Naive thymus-derived CD4-positive, alpha-beta T cell (primary cell): ENCODE results near the gene FAM83D. TPM values are rescaled to one million over a fixed set of nuclear protein-coding genes. Genes with fewer than 3 reads are reported as not detected.
"Not testable (repeated sequence)": the region's sequence is repeated elsewhere in the genome, so short reads cannot be mapped to it uniquely, and the experiment has no call there.

Experiments
- ATAC-seq: fragments of 150-1000 bp; cut with Tn5 transposase; 2 replicates; pipeline ENCODE4 v1.10.0; 2021; ENCODE audit warnings: mild to moderate bottlenecking, moderate library complexity
- CTCF ChIA-PET: fragments of 350-600 bp; sonication (Branson Sonifier 250); formaldehyde crosslinking; loops from one replicate; lab custom pipeline; 2021; ENCODE audit warnings: antibody characterized with exemption; lab: Charles Lee
- POLR2A ChIA-PET: fragments of 350-600 bp; sonication (Branson Sonifier 250); formaldehyde crosslinking; loops from one replicate; lab custom pipeline; 2021; ENCODE audit warnings: antibody characterized with exemption, inconsistent platforms; lab: Charles Lee
- DNase-seq, 9 donors: peaks; one replicate each; pipeline versions ENCODE4 v3.0.0 to v3.0.0-alpha.2; 2020 to 2022; ENCODE audit warnings: mixed read lengths in 1 of 9
- H3K27ac ChIP-seq: one replicate; pipeline ENCODE4 v1.7.0; 2013; ENCODE audit warnings: mild to moderate bottlenecking, low read depth, low read length, moderate library complexity
- H3K27me3 ChIP-seq, 2 donors: one replicate each; pipeline ENCODE4 v1.7.0; 2013; ENCODE audit warnings: low read length in 2 of 2, mild to moderate bottlenecking in 2 of 2, moderate library complexity in 2 of 2; ENCODE audit not compliant: control insufficient read depth in 2 of 2, insufficient read depth in 2 of 2
- H3K36me3 ChIP-seq, 3 experiments: 1 replicate in 2 of 3; 2 replicates in 1 of 3; pipeline ENCODE4 v1.7.0; 2013; ENCODE audit warnings: low read length in 3 of 3, mild to moderate bottlenecking in 3 of 3, moderate library complexity in 1 of 3; ENCODE audit not compliant: insufficient read depth in 3 of 3, control insufficient read depth in 2 of 3
- H3K4me1 ChIP-seq, 2 donors: one replicate each; pipeline ENCODE4 v1.7.0; 2013; ENCODE audit warnings: low read length in 2 of 2, mild to moderate bottlenecking in 2 of 2, moderate library complexity in 1 of 2; ENCODE audit not compliant: control insufficient read depth in 2 of 2, insufficient read depth in 2 of 2
- H3K4me3 ChIP-seq: 2 replicates; pipeline ENCODE4 v1.7.0; 2013; ENCODE audit warnings: mild to moderate bottlenecking, low read length
- H3K9me3 ChIP-seq, 3 experiments: 1 replicate in 2 of 3; 2 replicates in 1 of 3; pipeline ENCODE4 v1.7.0; 2013; ENCODE audit warnings: low read length in 3 of 3; ENCODE audit not compliant: control insufficient read depth in 2 of 3
- H3K27ac Mint-ChIP-seq, 9 donors: one replicate each; pipeline ENCODE4 v1.8.0; 2020 to 2022; ENCODE audit warnings: mixed read lengths in 9 of 9, mild to moderate bottlenecking in 8 of 9, moderate library complexity in 5 of 9, inconsistent platforms in 2 of 9
- H3K27me3 Mint-ChIP-seq, 5 donors: one replicate each; pipeline ENCODE4 v1.8.0; 2021 to 2022; ENCODE audit warnings: mixed read lengths in 5 of 5, mild to moderate bottlenecking in 1 of 5
- H3K36me3 Mint-ChIP-seq, 5 donors: one replicate each; pipeline ENCODE4 v1.8.0; 2020 to 2022; ENCODE audit warnings: mixed read lengths in 5 of 5, mild to moderate bottlenecking in 3 of 5, inconsistent platforms in 1 of 5
- H3K4me1 Mint-ChIP-seq, 7 donors: one replicate each; pipeline ENCODE4 v1.8.0; 2020 to 2022; ENCODE audit warnings: mixed read lengths in 7 of 7, mild to moderate bottlenecking in 3 of 7, inconsistent platforms in 1 of 7
- H3K4me3 Mint-ChIP-seq, 10 donors: one replicate each; pipeline ENCODE4 v1.8.0; 2020 to 2022; ENCODE audit warnings: mild to moderate bottlenecking in 10 of 10, mixed read lengths in 10 of 10, moderate library complexity in 6 of 10, inconsistent platforms in 2 of 10
- H3K9me3 Mint-ChIP-seq, 11 donors: one replicate each; pipeline ENCODE4 v1.8.0; 2020 to 2022; ENCODE audit warnings: mixed read lengths in 11 of 11, mild to moderate bottlenecking in 4 of 11, inconsistent platforms in 1 of 11, moderate library complexity in 1 of 11
- intact Hi-C, 2 donors: fragments of 100-400 bp; cut with micrococcal nuclease; formaldehyde crosslinking; loops; one replicate each; pipeline ENCODE4 v1.15.1; 2023
- polyA plus RNA-seq, 2 donors: library from polyadenylated mRNA; unstranded; fragments of 300-500 nt; fragmentation: Illumina TruSeq; gene quantifications; one replicate each; pipeline ENCODE4 v1.2.3, GENCODE V29; 2021
- total RNA-seq, 6 experiments: library from RNA in 5 of 6; stranded (reverse) in 5 of 6; gene quantifications; 1 replicate in 5 of 6; 2 replicates in 1 of 6; pipeline ENCODE4 v1.2.3 and lab custom pipeline; 2021 to 2026

Gene FAM83D
- total and polyA plus RNA-seq, 7 experiments from 2014 or later, result 0.82 to 11.1 (median 1.8) TPM

DNA sequence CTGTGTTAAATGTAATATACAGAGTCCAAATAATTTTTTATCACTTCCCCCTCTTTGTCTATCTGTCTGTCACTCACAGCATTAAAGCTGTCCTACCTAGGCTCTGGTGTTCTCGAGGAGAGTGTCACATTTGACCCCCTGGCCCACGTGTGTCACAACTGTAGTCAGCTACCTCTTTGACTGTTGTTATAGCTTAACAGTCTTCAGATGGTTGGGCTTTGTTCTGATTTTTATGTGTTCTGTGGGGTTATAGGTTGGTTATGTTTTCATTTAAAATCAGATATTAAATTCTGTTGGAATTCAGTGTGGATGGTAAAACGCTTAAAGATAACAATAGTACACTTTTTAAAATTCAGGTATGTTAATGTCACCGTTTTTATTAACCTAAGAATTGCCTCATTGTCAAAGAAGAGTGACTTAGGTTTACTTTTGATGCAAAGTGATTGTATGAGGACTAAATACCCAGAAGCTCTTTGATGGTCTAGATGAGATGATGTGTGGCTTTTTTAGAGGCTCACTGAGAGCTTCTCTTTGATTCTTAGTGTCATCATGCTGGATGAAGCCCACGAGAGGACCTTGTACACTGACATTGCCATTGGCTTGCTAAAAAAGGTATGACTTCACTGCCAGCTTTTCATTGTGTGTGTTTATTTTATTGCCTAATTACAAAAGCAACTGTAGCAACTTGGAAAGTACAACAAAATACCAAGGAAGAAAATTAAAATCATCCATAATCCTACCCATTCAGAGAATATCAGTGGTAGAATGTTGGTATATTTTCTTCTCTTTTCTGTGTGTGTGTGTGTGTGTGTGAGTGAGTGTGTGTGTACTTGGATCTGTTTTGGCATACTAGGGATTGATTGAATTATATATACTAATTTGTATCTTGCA, 65.8 kb downstream of the FAM83D start:
- ChIA-PET CTCF (interaction anchor here (1.5 kb wide), 1 partner anchor 14 kb away, joined by 6 read pairs; no protein-coding TSS in a partner anchor), POLR2A (no interaction called here)
- intact Hi-C loops, result no loop called here
- DNase-seq, result no peak
- H3K27ac Mint-ChIP-seq, result no peak overlapping the region
- H3K4me3 ChIP-seq, result no peak overlapping the region
- peaks cover 0 to 9% (median 0%) of the 10 kb centered on the region in 7 donors for H3K4me1 Mint-ChIP-seq
- no peak overlapping the region for H3K4me3 Mint-ChIP-seq
- no peak for ATAC-seq
- no peak overlapping the region for H3K27ac ChIP-seq
- H3K36me3 Mint-ChIP-seq, result peaks cover 8 to 62% (median 26%) of the 10 kb centered on the region in 5 donors
- no peaks in the 10 kb centered on the region for H3K27me3 Mint-ChIP-seq
- H3K4me1 ChIP-seq, result no peaks in the 10 kb centered on the region
- peaks cover 0 to 40% (median 6%) of the 10 kb centered on the region in 3 experiments for H3K36me3 ChIP-seq
- no peaks in the 10 kb centered on the region for H3K9me3 Mint-ChIP-seq
- no peaks in the 10 kb centered on the region for H3K9me3 ChIP-seq
- H3K27me3 ChIP-seq, result no peaks in the 10 kb centered on the region

DNA sequence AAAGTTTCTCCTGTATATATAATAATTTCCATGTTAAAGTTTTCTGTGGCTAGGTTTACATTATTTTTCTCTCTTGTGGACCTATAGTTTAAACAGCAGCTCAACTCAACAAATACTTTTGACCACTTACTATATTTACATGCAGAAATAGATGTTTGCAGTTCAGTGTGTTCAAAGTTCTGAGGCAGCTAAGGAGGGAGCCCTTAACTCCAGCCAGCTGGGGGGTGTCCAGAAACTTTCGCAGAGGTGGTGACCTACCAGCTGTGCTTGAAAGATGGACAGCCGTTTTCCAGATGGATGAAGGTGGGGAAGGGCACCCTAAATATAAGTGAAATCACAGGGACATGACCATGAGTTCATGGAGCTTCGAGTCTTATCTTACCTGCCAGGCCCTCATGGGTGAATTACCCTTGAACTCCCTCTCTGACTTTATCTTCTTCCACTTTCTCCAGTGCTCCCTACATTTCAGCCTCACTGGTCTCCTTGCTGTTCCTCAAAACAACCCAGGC, 69.4 kb downstream of the FAM83D start:
- H3K4me3 Mint-ChIP-seq, result no peak overlapping the region
- peaks cover 19 to 64% (median 31%) of the 10 kb centered on the region in 5 donors for H3K36me3 Mint-ChIP-seq

DNA sequence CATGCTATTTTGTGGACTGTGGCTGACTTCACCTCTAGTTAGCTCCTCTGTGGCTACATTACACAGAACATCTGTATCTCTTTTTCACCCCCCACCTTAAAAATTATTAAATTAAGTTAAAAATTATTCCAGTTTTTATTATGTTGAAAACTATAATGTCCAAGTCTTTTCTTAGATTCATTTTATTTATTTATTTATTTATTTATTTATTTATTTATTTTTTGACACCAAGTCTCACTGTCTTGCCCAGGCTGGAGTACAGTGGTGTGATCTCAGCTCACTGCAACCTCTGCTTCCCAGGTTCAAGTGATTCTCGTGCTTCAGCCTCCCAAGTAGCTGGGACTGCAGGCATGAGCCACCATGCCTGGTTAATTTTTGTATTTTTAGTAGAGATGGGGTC, 70.6 kb downstream of the FAM83D start:
- not testable (repeated sequence) for H3K27ac ChIP-seq, H3K4me1 ChIP-seq
- H3K27ac Mint-ChIP-seq, result peak overlapping the region in 1 of 9 donors; percentile 56

More for the DNA sequence above, 69.4 kb downstream of the FAM83D start:
- Mint-ChIP-seq H3K4me1 (peaks cover 4 to 23% (median 7%) of the 10 kb centered on the region in 7 donors), H3K27me3 (no peaks in the 10 kb centered on the region), H3K27ac (no peak overlapping the region), H3K9me3 (no peaks in the 10 kb centered on the region)
- ATAC-seq (no peak), DNase-seq (no peak)
- H3K27me3 ChIP-seq, result no peaks in the 10 kb centered on the region
- no peaks in the 10 kb centered on the region for H3K9me3 ChIP-seq
- H3K4me1 ChIP-seq, result no peaks in the 10 kb centered on the region
- intact Hi-C loops, result no loop called here
- no peak overlapping the region for H3K27ac ChIP-seq
- no peak overlapping the region for H3K4me3 ChIP-seq
- peaks cover 0 to 57% (median 6%) of the 10 kb centered on the region in 3 experiments for H3K36me3 ChIP-seq
- POLR2A ChIA-PET, result no interaction called here
- CTCF ChIA-PET, result no interaction called here

GRCh38 chr20:38997622-38998021, 71.4 kb downstream of the FAM83D start:
- Mint-ChIP-seq H3K4me1 (peaks cover 4 to 23% (median 7%) of the 10 kb centered on the region in 7 donors), H3K27ac (peak overlapping the region in 6 of 9 donors; percentile 0 to 58 (median 33)), H3K4me3 (peak overlapping the region in 1 of 10 donors; percentile 24), H3K27me3 (no peaks in the 10 kb centered on the region), H3K9me3 (no peaks in the 10 kb centered on the region), H3K36me3 (peaks cover 21 to 65% (median 35%) of the 10 kb centered on the region in 5 donors)
- H3K4me3 ChIP-seq, result no peak overlapping the region
- H3K27ac ChIP-seq, result no peak overlapping the region
- H3K4me1 ChIP-seq, result no peaks in the 10 kb centered on the region
- intact Hi-C loops, result no loop called here
- DNase-seq (peak in 1 of 9 donors; percentile 77), ATAC-seq (peak; percentile 37)
- CTCF ChIA-PET, result no interaction called here
- peaks cover 0 to 67% (median 0%) of the 10 kb centered on the region in 3 experiments for H3K36me3 ChIP-seq
- POLR2A ChIA-PET, result no interaction called here
- H3K9me3 ChIP-seq, result no peaks in the 10 kb centered on the region
- H3K27me3 ChIP-seq, result no peaks in the 10 kb centered on the region

More for the DNA sequence above, 70.6 kb downstream of the FAM83D start:
- peaks cover 0 to 66% (median 3%) of the 10 kb centered on the region in 3 experiments for H3K36me3 ChIP-seq
- ATAC-seq, H3K9me3 ChIP-seq, CTCF ChIA-PET, DNase-seq, H3K9me3 Mint-ChIP-seq, H3K27me3 ChIP-seq, H3K27me3 Mint-ChIP-seq, intact Hi-C loops, H3K4me3 Mint-ChIP-seq, H3K4me3 ChIP-seq: not testable (repeated sequence)
- H3K36me3 Mint-ChIP-seq, result peaks cover 21 to 65% (median 35%) of the 10 kb centered on the region in 5 donors
- POLR2A ChIA-PET, result interaction anchor here (0.8 to 1.3 kb wide), 2 partner anchors 11 to 34 kb away, joined by 3 to 7 read pairs; partner anchors contain the start of gene DHX35
- peaks cover 4 to 23% (median 7%) of the 10 kb centered on the region in 7 donors for H3K4me1 Mint-ChIP-seq

DNA sequence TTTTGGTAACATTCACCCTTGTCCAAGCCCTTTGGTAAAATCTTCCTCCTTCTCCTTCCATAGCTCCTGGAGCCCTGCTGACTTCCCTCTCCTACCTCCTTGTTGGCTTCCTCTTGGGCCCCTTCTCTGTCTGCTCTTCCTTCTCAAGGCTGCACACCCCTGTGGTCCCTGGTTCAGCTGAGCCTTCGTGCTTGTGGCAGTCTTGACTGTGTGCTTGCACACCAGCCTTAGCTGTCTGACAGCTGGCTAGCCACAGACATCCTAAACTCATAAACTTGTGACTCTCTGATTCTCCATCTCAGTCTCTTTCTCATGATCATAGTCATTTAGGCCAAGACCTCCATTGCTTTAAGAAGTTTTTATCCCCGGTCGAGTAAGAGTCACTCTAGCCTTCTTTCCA, 73.0 kb downstream of the FAM83D start:
- peaks cover 0 to 3% of the 10 kb centered on the region in 2 donors for H3K4me1 ChIP-seq
- Mint-ChIP-seq H3K36me3 (peaks cover 26 to 71% (median 41%) of the 10 kb centered on the region in 5 donors), H3K4me1 (peaks cover 5 to 30% (median 17%) of the 10 kb centered on the region in 7 donors), H3K4me3 (no peak overlapping the region), H3K27ac (peak overlapping the region in 2 of 9 donors; percentile 25 to 76), H3K27me3 (no peaks in the 10 kb centered on the region), H3K9me3 (no peaks in the 10 kb centered on the region)
- ChIA-PET CTCF (interaction anchor here (0.6 kb wide), 1 partner anchor 970 kb away, joined by 3 read pairs; no protein-coding TSS in a partner anchor), POLR2A (no interaction called here)
- DNase-seq (no peak), ATAC-seq (no peak)
- intact Hi-C loops, result no loop called here
- H3K4me3 ChIP-seq, result no peak overlapping the region
- H3K36me3 ChIP-seq, result peaks cover 0 to 76% (median 3%) of the 10 kb centered on the region in 3 experiments
- H3K27ac ChIP-seq, result no peak overlapping the region
- no peaks in the 10 kb centered on the region for H3K27me3 ChIP-seq
- H3K9me3 ChIP-seq, result no peaks in the 10 kb centered on the region

GRCh38 chr20:38999965-39000910, 74.0 kb downstream of the FAM83D start:
- ChIA-PET POLR2A (no interaction called here), CTCF (no interaction called here)
- Histone ChIP-seq H3K9me3 (no peaks in the 10 kb centered on the region), H3K27me3 (no peaks in the 10 kb centered on the region), H3K27ac (no peak overlapping the region), H3K36me3 (peaks cover 0 to 72% (median 3%) of the 10 kb centered on the region in 3 experiments), H3K4me3 (no peak overlapping the region), H3K4me1 (peaks cover 0 to 3% of the 10 kb centered on the region in 2 donors)
- Mint-ChIP-seq H3K4me3 (no peak overlapping the region), H3K27ac (no peak overlapping the region), H3K36me3 (peaks cover 26 to 61% (median 42%) of the 10 kb centered on the region in 5 donors), H3K27me3 (no peaks in the 10 kb centered on the region), H3K9me3 (no peaks in the 10 kb centered on the region), H3K4me1 (peaks cover 9 to 36% (median 26%) of the 10 kb centered on the region in 7 donors)
- intact Hi-C loops, result no loop called here
- ATAC-seq (no peak), DNase-seq (no peak)
